Activated CD4-positive, alpha-beta T cell treated with anti-CD3 and anti-CD28 coated beads, Interleukin-10, Interleukin-2, amounts not matched to agents 100 ng/mL and 50 ng/mL, durations not matched to agents 16 hours and 8 hours (primary cell): Measurements from ENCODE around the gene ARFGAP3.
A peak's percentile ranks its signal among the peaks of the same experiment; 100 is the strongest.
"Not testable (repeated sequence)": the region's sequence is repeated elsewhere in the genome, so short reads cannot be mapped to it uniquely, and the experiment has no call there.

Experiments
- DNase-seq: peaks from one replicate; pipeline ENCODE4 v3.0.0-alpha.2; 2020

Gene ARFGAP3

DNA sequence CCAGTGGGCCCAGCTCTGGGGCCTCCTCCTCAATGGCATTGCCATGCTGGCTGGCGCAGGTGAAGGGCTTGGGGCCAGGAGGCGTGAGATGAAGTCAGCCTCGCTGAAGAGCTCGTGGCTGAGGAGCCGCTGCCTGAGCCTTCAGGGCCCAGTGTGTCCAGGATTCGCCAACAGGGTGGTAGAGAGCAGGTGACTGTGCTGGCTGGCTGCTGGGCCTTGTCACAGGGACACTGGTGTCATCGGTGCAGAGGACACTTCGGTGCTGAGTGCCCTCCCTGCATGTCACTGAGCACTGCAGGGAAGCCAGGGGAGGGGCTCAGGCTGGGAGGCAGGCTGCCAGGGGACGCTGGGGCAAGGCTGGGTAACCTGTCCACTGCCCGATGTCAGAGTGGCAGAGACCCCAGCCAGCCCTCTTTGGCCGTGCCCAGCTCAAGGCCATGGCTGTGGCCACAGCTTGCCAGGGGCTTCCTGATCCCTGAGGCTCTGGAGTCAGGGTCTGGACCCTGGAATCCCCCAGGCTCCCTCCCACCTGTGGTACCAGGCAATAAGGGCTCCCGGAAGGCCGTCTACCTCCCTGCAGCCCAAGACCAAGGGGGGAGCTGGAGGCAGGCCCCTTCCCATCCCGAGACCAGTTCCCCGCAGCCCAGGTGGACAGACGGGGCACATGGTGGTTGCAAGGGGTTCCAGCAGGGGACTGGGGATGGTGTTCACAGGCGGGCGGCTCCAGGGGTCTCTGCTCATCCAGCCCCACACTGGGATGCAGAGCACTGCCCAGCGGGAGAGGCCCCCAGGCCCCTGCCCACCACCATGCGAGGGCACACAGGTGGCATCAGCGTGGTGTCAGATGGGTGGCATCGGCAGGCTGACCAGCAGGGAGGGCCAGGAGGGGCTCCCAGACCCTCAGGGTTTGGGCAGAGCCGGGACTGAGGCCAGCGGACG is 63.9 kb downstream of the ARFGAP3 start:
- no peak for DNase-seq

DNA sequence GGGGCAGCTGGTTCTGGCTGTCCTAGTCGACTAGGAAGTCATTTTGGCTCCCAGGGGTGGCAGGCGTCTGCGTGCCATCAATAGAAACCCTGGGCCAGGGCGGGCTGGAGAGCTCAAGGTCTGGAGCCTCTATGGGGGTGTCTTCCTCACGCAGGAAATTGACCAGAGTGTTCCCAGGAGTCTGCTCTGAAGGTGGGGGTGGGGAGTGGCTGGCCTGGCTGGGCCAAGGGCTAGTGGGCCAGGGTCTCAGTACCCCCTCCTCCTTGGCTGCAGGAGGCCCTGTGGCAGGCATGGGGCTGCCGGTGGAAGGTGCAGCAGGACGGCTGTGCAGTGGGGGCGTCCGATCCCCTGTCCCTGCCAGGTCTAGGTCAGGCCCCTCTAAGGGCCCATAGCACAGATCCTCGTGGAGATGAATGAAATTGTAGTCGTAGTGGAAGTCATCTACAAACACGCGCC is 64.6 kb downstream of the ARFGAP3 start:
- no peak for DNase-seq

- DNase-seq = no peak
Observed at GRCh38 chr22:42791721-42792452, 65.2 kb downstream of the ARFGAP3 start.

- no peak for DNase-seq
Observed at GRCh38 chr22:42788466-42788865, 68.6 kb downstream of the ARFGAP3 start.

DNA sequence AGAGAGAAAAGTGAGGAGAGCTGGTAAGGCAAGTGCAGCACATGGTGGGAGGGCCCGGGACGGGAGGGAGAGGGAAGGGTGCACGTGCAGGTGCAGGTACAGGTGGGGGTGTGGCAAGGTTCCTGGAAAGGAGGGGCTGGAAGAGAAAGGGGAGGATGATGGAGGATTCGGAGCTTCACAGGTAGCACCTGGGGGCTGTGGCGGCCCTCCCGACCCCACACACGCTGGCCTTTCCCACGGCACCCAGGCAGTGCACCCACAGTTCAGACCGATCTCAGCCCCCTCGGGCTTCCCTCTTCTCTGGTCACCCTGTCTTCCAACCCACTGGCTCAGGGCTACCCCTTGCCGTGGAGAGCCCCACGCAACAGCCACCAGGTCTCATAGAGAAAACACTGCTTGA is 69.1 kb downstream of the ARFGAP3 start:
- no peak for DNase-seq

DNA sequence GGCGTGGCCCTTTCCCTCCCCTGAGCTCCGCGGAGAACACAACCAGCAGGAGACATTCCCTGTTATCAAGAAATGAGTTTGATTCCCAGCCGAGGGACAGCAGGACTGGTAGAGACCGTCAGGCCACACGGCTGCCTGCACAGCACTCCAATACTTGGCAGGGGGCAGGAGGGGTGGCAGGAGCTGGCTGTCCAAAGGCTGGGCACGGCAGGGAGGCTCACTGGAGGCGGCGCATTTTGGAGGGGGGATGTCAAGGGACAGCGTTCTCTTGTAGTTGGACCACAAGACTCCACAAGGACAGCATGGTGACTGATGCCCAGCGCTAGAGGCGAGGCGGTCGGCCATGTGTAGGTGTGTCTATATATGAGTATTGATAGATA is 69.7 kb downstream of the ARFGAP3 start:
- DNase-seq = no peak

- no peak for DNase-seq
Observed at GRCh38 chr22:42786606-42787356, 70.3 kb downstream of the ARFGAP3 start.

- no peak for DNase-seq
Observed at GRCh38 chr22:42785706-42786499, 71.2 kb downstream of the ARFGAP3 start.

- not testable (repeated sequence) for DNase-seq
Observed at GRCh38 chr22:42782306-42782705, 74.8 kb downstream of the ARFGAP3 start.

- DNase-seq = peak; percentile 72
Observed at GRCh38 chr22:42780070-42780540, 77.0 kb downstream of the ARFGAP3 start.

GRCh38 chr22:42777126-42777525 is 79.9 kb downstream of the ARFGAP3 start:
- no peak for DNase-seq

DNA sequence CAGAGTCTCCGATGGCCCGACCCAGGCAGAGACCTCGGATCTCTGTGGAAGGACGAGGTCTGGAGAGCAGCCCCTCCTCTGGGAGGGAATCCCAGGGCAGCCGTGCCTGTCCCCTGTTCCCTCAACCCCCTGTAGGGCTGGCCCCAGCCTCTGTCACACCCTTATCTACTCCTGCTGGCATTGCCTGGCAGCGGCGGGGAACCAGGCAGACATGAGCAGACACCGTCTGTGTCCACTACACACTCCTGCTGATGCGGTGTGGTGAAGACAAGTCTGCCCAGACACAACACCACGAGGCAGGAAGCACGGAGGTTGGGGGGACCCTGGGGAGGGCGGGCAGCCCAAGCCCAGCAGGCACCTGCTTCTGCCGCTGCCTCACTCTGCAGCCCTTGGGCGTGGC is 83.9 kb downstream of the ARFGAP3 start:
- DNase-seq = no peak

GRCh38 chr22:42772647-42773046 is 84.4 kb downstream of the ARFGAP3 start:
- no peak for DNase-seq

- no peak for DNase-seq
Observed at GRCh38 chr22:42770941-42771647, 86.0 kb downstream of the ARFGAP3 start.

- DNase-seq = no peak
Observed at GRCh38 chr22:42770448-42770726, 86.7 kb downstream of the ARFGAP3 start.

GRCh38 chr22:42769574-42770447 is 87.3 kb downstream of the ARFGAP3 start:
- no peak for DNase-seq

DNA sequence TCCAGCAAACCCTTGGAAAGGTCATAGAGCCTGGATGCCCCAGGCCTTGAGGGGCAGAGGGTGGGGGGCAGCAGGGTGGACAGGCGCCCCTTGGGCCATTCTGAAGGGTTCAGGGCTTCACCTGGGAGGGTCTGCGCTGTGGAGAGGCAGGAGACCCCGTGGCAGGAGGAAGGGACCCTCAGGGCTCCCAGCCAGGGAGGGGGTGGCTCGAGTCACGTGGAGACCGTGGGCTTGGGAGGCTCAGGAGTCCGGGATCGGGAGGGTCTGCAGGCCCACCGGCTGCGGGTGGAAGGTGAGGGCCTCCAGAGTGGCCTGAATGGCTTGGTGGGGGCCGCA is 87.9 kb downstream of the ARFGAP3 start:
- no peak for DNase-seq

DNA sequence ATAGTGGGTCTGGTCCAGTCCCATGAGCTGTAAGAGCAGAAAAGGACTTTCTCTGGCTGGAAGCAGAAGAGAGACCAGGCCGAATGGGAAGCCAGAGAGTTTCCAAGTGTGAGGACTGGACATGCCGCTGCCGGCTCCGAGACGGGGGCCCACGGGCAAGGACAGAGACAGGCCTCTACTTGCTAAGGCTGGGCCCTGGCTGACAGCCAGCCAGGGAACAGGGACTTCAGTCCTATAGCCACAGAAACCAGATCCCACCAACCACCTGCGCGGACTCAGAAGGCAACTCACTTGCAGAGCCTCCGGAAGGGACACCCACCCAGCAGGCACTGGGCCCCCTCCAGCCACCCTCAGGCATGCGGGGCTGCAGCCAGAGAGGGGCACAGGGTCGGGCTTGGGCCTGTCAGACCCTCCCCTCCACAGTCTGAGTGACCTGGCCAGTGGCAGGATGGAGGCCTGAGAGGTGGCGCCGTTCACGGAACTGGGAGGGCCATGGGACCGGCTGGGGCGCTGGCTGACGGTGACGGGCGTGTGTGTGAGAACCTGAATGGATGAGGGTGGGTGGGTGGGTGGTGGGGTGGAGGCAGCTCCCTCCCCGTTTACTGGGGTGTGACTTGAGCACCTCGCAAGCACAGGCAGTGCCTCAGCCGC is 88.6 kb downstream of the ARFGAP3 start:
- DNase-seq = no peak

- no peak for DNase-seq
Observed at GRCh38 chr22:42766860-42767259, 90.2 kb downstream of the ARFGAP3 start.

DNA sequence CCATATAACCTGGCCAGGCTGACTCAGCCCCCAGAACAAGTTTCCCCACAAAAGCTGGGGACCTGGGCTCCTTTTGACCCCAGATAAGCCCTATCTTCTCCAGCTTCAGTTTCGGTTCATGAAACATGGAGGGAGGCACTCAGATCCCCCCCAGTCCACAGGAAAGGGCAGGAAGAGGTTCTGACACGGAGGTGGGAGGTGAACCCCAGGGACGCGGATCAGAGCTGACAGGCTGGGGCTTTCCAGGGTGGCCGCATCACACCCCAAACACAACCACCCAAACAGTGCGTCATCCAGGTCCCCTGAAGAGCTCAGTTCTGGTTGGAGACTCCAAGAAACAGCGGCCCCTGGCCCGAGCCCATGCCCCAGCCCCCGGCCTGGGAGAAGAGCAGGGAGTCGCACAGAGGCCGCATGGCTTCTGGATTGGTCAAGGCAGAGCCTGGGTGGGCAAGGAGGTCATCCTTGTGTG is 92.1 kb downstream of the ARFGAP3 start:
- no peak for DNase-seq
